C1 segment of cervical spinal cord (tissue), 14 donors: Measurements from ENCODE around the gene MPP1.

Experiments used
- DNase-seq, 14 donors: peaks; one replicate each; lab custom pipeline; 2025; lab: John Stamatoyannopoulos, UW

The MPP1 gene

GRCh38 chrX:154775419-154776349, 29.6 kb downstream of the MPP1 start:
- DNase-seq, result no peak

GRCh38 chrX:154774622-154775021, 30.7 kb downstream of the MPP1 start:
- no peak for DNase-seq

- DNase-seq, result peak; percentile 14 to 93 (median 86)
Observed at GRCh38 chrX:154762537-154763296, 42.6 kb downstream of the MPP1 start, which contains the start of gene DKC1. TSS of gene DKC1 (plus strand) at chrX:154762864. CDS start at chrX:154762966, 102 bp downstream.

GRCh38 chrX:154761977-154762536, 43.2 kb downstream of the MPP1 start:
- DNase-seq, result peak in 1 of 14 donors; percentile 21

- DNase-seq, result peak in 2 of 14 donors; percentile 28 to 47
Observed at GRCh38 chrX:154758696-154759095, 46.6 kb downstream of the MPP1 start.

GRCh38 chrX:154751669-154752271, 53.5 kb downstream of the MPP1 start:
- no peak for DNase-seq

- peak in 1 of 14 donors; percentile 5 for DNase-seq
Observed at GRCh38 chrX:154751203-154751668, 54.0 kb downstream of the MPP1 start.

- DNase-seq, result peak in 2 of 14 donors; percentile 7 to 41
Observed at GRCh38 chrX:154750301-154751202, 54.7 kb downstream of the MPP1 start, which contains the start of gene GAB3. TSS of gene GAB3 (minus strand) at chrX:154751077. CDS start at chrX:154751025, 52 bp downstream.

GRCh38 chrX:154749856-154750255, 55.4 kb downstream of the MPP1 start:
- DNase-seq, result no peak

GRCh38 chrX:154748712-154749339, 56.5 kb downstream of the MPP1 start:
- peak in 5 of 14 donors; percentile 4 to 26 (median 7) for DNase-seq

- no peak for DNase-seq
Observed at GRCh38 chrX:154742613-154743012, 62.7 kb downstream of the MPP1 start.

- DNase-seq, result no peak
Observed at GRCh38 chrX:154739952-154740465, 65.3 kb downstream of the MPP1 start.

- peak in 1 of 14 donors; percentile 17 for DNase-seq
Observed at GRCh38 chrX:154738011-154738738, 67.1 kb downstream of the MPP1 start.

GRCh38 chrX:154737136-154737535, 68.1 kb downstream of the MPP1 start:
- no peak for DNase-seq

GRCh38 chrX:154735695-154736393, 69.4 kb downstream of the MPP1 start:
- peak in 1 of 14 donors; percentile 6 for DNase-seq

GRCh38 chrX:154734061-154734781, 71.1 kb downstream of the MPP1 start:
- DNase-seq, result peak in 7 of 14 donors; percentile 13 to 45 (median 27)

GRCh38 chrX:154733066-154733425, 72.2 kb downstream of the MPP1 start:
- DNase-seq, result no peak
